ENCODE results near the gene KEL. TPM values are rescaled to one million over a fixed set of nuclear protein-coding genes. Genes with fewer than 3 reads are reported as not detected.

The KEL gene
- total RNA-seq: 1 to 10 TPM in 1 of 6 donors, under 1 TPM in 2, not detected in 3; 0.28 to 3.1 (median 0.64) TPM
- under 1 TPM; 0.23 to 0.31 TPM for polyA plus RNA-seq

GRCh38 chr7:142961973-142962926 lies at the start of gene KEL:
TSS of gene KEL (minus strand) at chr7:142962363. CDS start at chr7:142962206, 157 bp downstream.
- ATAC-seq (peak in 1 of 4 donors; percentile 16), FAIRE-seq (no peak), DNase-seq (no peak)
- intact Hi-C loops (cut with DNase I): no loop called here
- 69 to 76% methylated on average over 9 of the region's 9 CpGs for WGBS, 2 donors
- Histone ChIP-seq H3K9me3 (no peaks in the 10 kb centered on the region), H3K36me3 (no peaks in the 10 kb centered on the region), H3K27me3 (no peaks in the 10 kb centered on the region), H3K4me3 (no peak within 1 kb of the TSS), H3K27ac (no peak within 1 kb of the TSS), H3K4me1 (peaks cover 0 to 4% (median 0%) of the 10 kb centered on the region in 3 donors)
- TF ChIP-seq, protein P1, sequence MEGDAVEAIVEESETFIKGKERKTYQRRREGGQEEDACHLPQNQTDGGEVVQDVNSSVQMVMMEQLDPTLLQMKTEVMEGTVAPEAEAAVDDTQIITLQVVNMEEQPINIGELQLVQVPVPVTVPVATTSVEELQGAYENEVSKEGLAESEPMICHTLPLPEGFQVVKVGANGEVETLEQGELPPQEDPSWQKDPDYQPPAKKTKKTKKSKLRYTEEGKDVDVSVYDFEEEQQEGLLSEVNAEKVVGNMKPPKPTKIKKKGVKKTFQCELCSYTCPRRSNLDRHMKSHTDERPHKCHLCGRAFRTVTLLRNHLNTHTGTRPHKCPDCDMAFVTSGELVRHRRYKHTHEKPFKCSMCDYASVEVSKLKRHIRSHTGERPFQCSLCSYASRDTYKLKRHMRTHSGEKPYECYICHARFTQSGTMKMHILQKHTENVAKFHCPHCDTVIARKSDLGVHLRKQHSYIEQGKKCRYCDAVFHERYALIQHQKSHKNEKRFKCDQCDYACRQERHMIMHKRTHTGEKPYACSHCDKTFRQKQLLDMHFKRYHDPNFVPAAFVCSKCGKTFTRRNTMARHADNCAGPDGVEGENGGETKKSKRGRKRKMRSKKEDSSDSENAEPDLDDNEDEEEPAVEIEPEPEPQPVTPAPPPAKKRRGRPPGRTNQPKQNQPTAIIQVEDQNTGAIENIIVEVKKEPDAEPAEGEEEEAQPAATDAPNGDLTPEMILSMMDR (IDR thresholded peaks at IDR 0.05): no peak

GRCh38 chr7:143008007-143008901 lies 46.1 kb upstream of the KEL start:
- intact Hi-C loops (cut with DNase I): loop anchor here in 1 of 3 donors (10.0 kb wide), 1 partner anchor 133 kb away; no protein-coding TSS in a partner anchor
- H3K4me1 ChIP-seq: no peaks in the 10 kb centered on the region
- no peaks in the 10 kb centered on the region for H3K36me3 ChIP-seq
- FAIRE-seq: peak; percentile 39
- TF ChIP-seq, protein P1 (IDR thresholded peaks at IDR 0.05): peak; percentile 87 to 95 (median 94)
- H3K9me3 ChIP-seq: no peaks in the 10 kb centered on the region
- no peak overlapping the region for H3K4me3 ChIP-seq
- no peaks in the 10 kb centered on the region for H3K27me3 ChIP-seq
- WGBS, 2 donors: 32 to 34% methylated on average over 24 of the region's 24 CpGs
- DNase-seq: peak; percentile 59 to 94 (median 85)
- no peak overlapping the region for H3K27ac ChIP-seq
- peak; percentile 85 to 97 (median 96) for ATAC-seq

DNA sequence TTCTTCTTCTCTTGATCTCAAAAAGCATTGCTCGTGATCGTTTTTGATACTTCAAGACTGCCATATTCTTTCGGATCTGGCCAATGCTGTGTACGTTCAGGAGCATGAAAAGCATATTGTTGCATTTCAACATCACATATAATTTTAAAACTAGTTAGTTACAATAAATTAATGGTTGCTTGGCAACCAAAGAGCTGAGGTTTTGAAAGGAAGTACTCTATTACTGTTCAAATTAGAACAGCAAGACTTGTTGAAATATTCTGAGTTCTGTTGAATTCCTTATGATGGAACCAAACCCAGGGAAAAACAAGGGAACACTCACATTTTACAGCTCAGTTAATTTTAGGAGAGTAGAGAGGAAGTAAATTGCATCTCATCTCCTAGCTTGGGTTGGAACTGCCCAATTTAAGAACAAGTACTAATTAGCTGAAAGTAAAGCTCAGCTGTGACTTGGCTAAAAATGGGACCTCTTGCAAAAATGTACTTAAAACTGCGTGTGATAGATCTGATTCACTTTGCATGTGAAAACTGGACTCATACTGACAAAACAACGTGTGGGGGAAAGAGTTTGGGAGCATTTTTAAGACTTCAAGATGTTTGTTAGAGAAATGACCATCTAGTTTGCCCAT lies 43.6 kb upstream of the KEL start:
- intact Hi-C loops (cut with DNase I): loop anchor here in 2 of 3 donors (2.0 to 10.0 kb wide), 2 partner anchors 131 to 213 kb away; no protein-coding TSS in a partner anchor
- Histone ChIP-seq H3K27me3 (no peaks in the 10 kb centered on the region), H3K27ac (no peak overlapping the region), H3K9me3 (no peaks in the 10 kb centered on the region), H3K36me3 (no peaks in the 10 kb centered on the region), H3K4me3 (no peak overlapping the region), H3K4me1 (no peaks in the 10 kb centered on the region)
- TF ChIP-seq, protein P1 (IDR thresholded peaks at IDR 0.05): no peak
- 51 to 57% methylated on average over 6 of the region's 6 CpGs for WGBS, 2 donors
- ATAC-seq (no peak), FAIRE-seq (no peak), DNase-seq (no peak)

DNA sequence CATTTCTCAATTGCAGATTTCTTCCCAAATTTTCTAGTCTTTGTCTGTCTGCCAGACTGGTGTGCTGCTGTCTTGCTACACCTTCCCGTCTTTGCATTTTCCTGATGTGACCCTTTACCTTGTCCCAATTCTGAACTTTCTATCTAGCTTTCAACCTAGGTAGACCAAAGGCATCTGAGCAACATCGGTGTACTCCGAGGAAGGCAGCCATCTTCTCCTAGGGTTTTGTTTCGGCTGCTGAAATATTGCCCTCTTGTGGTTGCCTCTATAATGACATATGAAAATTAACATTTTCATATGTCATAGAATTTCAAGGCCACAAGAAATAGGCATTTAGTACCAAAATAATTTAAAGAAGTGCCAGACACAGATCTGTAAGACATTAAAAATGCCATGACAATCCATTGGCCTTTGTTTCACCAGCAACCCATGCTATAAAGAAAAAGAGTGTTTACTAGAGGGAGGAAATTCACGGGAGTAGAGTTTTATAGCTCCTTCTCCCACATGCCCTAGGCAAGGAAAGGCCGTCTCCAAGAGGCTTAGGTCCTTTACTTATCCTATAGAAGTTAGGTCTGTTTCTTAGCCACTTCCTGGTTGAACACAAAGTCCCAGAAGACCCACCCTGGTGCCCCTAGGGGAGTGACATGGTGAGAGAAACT lies 41.4 kb upstream of the KEL start:
- peak overlapping the region in 2 of 4 donors; percentile 19 to 31 for H3K4me3 ChIP-seq
- no peaks in the 10 kb centered on the region for H3K27me3 ChIP-seq
- ATAC-seq (peak; percentile 69 to 87 (median 82)), DNase-seq (peak in 1 of 6 donors; percentile 24), FAIRE-seq (peak; percentile 54)
- H3K27ac ChIP-seq: no peak overlapping the region
- intact Hi-C loops (cut with DNase I): loop anchor here in 2 of 3 donors (5.0 to 10.0 kb wide), 2 partner anchors 126 to 129 kb away; no protein-coding TSS in a partner anchor
- WGBS, 2 donors: 20 to 26% methylated on average over 6 of the region's 6 CpGs
- TF ChIP-seq, protein P1 (IDR thresholded peaks at IDR 0.05): peak; percentile 49 to 68 (median 59)
- H3K4me1 ChIP-seq: no peaks in the 10 kb centered on the region
- no peaks in the 10 kb centered on the region for H3K36me3 ChIP-seq
- H3K9me3 ChIP-seq: no peaks in the 10 kb centered on the region

All from pancreas (tissue), 10 donors.